ENCODE measurements around the gene ARFRP1.

Gene ARFRP1

DNA sequence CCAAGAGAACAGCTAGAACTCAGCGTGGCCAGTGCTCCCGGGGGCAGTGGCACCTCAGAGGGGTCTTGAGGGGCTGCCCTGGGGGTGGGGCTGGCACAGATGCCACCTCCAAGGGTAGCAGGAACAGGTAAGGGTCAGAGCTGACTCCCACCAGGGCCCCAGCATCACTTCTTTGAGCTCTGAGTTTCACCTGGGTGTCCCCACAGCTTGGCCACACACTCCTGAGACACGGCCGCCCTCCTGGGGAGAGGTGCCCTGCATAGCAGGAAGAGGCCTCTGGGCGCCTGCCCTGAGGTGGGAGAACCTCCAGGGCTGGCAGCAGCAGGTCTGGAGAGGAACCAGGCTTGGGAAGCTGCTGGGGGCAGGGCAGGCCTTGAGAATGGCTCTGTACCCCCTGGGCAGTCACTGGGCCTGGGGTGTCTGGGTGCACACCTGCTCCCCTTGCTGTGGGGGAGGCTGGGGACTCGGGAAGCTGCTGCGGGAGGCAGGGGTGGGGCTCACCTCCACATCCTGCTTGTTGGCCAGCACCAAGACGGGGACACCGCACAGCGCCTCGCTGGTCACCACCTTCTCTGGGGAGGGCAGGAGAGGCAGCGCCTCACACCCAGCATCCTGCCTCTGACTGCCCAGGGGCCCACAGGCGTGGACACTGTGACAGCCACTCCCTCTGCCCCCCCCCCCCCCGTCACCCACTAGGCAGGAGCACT lies 6.3 kb downstream of the ARFRP1 start:
- no peak for DNase-seq

DNA sequence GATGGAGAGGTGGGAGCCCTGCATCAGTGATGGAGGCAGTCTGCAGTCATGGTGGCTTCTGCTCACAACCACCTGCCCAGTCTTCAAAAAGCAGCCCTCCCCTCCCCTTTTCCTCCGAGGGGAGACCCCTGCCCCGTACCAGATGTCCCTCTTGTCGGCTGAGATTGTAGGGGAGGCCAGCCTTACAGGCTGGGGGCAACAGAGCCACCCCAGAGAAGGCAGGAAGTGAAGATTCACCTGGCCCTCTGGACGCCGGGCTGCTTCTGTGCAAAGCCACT lies 6.8 kb downstream of the ARFRP1 start:
- no peak for DNase-seq

DNA sequence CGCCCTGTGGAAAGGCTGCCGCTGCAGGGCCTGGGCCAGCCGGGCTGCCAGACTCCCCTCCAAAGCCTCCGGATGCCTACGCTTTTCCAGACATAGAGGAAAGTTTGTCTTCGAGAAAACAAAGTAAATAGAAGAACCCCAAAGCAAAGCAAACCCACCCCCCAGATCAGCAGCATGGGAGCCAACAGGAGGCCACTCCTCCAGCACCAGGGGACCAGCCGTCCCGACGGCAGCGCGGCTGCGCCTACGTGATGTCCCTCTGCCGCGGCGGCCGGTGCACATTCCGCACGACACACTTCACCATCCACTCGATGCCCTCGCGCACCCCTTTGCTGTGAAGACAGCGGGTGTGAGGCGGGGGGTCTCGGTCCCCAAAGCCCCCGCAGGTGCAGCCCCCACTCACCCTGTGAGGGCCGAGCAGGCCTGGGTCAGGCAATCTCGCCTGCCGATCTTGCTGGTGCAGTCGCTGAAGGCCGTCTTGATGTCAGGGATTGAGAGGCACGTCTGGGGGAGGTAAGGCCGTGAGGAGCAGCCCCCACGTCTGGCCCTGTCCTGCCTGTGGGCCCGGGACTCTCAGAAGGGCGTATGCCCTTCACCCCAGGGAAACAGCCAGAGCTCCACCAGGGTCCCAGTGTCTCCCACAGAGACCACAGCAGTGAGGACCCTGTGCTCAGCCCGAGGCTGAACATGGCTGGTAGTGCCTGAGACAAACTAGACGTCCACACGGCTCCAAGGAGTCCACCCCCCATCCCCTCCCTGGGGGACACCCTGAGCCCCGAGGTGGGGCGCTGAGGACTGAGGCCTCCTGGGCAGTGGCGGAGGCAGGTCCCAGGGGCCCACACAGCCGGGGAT lies 7.4 kb downstream of the ARFRP1 start:
- DNase-seq, result no peak

DNA sequence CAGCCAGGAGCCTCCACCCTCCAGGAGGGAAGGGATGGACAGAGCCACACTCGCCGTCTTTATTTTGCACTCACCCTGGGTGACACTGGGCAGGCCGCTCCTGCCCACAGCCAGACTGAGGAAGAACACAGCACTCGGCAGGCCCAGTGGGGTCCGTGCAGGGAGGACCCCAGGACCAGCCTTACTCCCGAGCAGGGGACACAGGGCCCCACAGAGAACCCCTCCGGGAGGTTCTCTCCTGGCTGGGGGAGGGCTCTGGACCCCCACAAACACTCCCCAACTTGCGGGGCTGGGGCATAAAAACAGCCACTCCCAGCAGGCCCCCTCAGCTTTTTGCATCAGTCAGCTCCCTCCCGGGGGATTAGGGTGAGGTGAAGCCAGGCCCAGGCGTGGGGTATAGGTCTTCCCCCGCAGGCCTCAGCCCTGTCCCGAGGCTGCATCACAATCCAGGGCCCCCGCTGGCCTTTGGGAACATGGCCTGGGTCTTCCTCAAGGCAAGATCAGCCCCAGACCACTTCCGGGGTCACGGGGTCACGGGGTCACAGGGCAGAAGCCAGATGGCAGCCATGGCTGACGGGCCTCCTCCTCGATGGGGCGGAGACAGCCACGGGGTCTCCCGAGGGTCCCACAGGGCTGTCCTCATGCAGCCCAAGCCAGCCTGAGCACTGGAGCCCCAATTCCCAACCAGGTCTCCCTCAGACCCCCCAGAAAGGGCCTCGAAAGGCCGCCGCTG lies 8.1 kb downstream of the ARFRP1 start:
- no peak for DNase-seq

DNA sequence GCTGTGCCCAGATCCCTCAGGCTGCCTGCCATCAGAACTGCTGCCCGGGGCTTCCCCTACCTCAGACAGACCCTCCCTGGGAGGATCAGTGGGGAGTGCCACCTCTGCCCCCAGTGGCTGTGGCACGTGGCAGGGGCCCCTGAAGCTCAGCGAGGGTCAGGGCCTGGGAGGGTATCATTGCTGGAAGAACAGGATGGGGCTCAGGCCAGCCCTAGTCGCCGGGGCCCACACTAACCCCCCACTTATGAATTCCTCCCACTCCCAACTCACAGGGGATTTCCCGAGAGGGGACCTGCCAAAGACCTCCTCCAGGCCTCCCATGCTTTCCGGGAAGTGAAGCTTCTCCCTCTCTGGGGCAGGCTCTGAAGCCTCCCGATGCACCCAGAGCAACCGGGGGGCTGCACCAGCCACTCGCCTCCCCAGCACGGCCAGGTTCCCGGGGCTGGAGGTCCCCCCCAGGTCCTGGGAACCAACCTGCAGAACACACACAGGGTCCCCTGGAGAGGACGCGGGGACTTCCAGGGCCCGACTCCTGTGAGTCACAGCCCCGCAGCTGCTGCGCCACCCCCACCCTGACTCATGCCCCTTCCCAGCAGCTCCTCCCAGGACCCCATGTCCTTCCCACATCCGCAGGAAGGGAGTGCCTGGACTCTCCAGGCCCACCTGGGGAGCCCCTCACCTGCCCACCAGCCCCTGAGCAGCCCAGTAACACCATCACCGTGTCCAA lies 8.9 kb downstream of the ARFRP1 start:
- no peak for DNase-seq

DNA sequence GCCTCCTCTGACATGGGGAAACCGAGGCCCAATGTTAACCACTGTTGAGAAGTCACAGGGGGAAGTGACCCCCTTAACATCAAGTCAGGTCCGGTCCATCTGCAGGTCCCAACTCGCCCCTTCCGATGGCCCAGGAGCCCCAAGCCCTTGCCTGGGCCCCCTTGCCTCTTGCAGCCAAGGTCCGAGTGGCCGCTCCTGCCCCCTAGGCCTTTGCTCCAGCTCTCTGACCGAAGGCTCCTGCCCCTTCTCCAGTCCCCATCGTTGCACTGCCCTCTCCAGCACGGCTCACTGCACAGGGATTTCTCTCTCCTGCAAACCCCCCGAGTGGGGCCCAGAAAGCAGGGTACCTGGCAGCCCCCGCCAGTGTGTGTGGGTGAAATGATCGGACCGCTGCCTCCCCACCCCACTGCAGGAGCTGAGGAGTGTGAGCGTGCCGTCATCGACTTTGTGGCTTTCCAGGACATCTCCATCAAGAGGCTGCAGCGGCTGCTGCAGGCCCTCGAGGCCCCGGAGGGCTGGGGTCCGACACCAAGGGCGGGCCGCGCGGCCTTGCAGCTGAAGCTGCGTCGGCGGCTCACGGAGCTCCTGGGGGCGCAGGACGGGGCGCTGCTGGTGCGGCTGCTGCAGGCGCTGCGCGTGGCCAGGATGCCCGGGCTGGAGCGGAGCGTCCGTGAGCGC lies 9.8 kb downstream of the ARFRP1 start:
- no peak for DNase-seq

DNA sequence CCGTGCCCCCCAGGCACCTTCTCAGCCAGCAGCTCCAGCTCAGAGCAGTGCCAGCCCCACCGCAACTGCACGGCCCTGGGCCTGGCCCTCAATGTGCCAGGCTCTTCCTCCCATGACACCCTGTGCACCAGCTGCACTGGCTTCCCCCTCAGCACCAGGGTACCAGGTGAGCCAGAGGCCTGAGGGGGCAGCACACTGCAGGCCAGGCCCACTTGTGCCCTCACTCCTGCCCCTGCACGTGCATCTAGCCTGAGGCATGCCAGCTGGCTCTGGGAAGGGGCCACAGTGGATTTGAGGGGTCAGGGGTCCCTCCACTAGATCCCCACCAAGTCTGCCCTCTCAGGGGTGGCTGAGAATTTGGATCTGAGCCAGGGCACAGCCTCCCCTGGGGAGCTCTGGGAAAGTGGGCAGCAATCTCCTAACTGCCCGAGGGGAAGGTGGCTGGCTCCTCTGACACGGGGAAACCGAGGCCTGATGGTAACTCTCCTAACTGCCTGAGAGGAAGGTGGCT lies 10.4 kb downstream of the ARFRP1 start:
- DNase-seq, result no peak

DNA sequence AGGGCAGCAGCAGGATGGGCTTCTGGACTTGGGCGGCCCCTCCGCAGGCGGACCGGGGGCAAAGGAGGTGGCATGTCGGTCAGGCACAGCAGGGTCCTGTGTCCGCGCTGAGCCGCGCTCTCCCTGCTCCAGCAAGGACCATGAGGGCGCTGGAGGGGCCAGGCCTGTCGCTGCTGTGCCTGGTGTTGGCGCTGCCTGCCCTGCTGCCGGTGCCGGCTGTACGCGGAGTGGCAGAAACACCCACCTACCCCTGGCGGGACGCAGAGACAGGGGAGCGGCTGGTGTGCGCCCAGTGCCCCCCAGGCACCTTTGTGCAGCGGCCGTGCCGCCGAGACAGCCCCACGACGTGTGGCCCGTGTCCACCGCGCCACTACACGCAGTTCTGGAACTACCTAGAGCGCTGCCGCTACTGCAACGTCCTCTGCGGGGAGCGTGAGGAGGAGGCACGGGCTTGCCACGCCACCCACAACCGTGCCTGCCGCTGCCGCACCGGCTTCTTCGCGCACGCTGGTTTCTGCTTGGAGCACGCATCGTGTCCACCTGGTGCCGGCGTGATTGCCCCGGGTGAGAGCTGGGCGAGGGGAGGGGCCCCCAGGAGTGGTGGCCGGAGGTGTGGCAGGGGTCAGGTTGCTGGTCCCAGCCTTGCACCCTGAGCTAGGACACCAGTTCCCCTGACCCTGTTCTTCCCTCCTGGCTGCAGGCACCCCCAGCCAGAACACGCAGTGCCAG lies 11.0 kb downstream of the ARFRP1 start, which contains the start of gene TNFRSF6B:
TNFRSF6B (plus strand) TSS at position 25 of the 729 bp plus-strand sequence; CDS start at position 141, 116 bp downstream.
- no peak for DNase-seq

DNA sequence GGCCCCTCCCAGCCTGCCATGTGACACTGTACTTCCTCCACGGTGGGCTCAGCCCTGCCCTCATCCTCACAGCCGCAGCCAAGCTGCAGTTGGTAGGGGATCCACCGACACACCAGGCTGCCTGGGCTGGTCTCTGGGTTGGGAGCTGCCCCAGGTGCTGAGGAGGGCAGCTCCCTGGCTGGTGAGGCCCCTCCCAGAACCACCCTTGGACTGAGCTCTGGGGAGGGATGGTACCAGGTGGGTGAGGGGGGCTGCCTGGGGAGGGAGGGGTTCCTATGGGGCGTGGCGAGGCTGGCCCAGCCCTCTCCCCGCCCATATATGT lies 11.5 kb downstream of the ARFRP1 start:
- no peak for DNase-seq

DNA sequence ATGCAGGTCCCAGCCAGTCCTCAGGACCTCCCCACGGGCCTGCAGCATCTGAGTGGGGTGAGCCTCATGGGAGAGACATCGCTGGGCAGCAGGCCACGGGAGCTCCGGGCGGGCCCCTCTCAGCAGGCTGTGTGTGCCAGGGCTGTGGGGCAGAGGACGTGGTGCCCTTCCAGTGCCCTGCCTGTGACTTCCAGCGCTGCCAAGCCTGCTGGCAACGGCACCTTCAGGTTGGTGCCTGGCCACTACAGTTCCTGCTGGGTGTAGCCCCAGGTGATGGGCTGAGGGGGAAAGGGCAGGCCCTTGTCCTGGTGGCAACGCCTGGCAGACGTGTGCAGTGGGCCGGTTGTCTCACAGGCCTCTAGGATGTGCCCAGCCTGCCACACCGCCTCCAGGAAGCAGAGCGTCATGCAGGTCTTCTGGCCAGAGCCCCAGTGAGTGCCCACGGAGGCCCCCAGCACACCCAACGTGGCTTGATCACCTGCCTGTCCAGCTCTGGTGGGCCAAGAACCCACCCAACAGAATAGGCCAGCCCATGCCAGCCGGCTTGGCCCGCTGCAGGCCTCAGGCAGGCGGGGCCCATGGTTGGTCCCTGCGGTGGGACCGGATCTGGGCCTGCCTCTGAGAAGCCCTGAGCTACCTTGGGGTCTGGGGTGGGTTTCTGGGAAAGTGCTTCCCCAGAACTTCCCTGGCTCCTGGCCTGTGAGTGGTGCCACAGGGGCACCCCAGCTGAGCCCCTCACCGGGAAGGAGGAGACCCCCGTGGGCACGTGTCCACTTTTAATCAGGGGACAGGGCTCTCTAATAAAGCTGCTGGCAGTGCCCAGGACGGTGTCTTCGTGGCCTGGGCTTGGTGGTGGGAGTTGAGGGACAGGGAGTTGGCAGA lies 12.1 kb downstream of the ARFRP1 start:
- no peak for DNase-seq

DNA sequence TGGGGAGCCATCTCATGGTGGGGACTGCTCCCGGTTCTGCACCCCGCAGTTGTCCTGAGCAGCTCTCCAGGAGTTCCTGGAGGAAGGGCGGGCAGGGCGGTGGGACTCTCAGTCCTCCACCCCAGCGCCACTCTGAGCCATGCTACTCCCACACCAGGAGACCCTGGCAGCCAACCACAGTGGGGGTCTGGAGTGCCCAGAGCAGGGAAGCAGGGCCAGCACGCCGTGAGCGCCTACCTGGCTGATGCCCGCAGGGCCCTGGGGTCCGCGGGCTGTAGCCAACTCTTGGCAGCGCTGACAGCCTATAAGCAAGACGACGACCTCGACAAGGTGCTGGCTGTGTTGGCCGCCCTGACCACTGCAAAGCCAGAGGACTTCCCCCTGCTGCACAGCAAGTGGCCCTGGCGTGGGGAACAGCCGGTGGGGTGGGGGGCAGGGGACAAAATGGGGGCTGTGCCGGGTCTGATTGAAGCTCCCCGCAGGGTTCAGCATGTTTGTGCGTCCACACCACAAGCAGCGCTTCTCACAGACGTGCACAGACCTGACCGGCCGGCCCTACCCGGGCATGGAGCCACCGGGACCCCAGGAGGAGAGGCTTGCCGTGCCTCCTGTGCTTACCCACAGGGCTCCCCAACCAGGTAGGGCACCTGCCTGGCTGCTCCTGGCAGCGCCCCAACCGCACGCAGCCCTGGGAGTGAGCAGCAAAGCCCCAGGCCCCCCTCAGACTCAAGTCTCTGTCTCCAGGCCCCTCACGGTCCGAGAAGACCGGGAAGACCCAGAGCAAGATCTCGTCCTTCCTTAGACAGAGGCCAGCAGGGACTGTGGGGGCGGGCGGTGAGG lies 13.0 kb downstream of the ARFRP1 start:
- no peak for DNase-seq

DNA sequence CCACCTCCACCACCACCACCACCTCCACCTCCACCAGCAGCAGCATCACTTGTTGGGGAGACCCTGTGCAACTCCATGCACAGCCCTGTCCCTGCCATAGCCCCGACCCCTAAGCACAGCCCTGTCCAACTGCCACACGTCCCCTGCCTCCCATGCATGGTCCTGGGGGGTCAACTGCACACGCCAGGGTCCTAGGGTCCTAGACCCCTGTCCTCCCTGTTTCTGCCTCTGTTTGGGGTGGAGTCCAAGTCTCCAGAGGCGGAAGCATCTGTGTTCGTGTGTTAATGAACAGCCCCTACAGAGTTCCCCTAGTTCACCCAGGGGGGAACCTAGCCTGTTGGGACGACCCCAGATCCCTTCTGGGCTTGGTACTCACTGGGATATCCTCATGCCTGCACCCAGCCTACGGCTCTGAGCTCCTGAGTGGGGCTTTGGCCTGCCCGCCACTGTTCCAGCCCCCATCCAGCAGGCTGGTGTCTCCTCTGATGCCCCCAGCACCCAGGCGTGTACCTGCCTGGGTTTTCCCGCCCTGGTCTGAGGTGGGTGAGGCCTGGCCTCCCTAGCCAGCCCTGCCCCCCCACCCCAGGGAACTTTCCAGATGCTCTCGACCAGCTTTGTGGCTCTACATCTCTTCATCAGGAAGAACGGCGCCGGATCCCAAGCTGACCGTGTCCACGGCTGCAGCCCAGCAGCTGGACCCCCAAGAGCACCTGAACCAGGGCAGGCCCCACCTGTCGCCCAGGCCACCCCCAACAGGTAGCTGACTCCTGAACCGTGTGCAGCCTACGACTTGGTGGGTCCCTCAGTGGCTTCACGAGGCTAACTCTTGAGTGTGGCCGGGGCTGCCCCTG lies 13.8 kb downstream of the ARFRP1 start:
- DNase-seq, result no peak

DNA sequence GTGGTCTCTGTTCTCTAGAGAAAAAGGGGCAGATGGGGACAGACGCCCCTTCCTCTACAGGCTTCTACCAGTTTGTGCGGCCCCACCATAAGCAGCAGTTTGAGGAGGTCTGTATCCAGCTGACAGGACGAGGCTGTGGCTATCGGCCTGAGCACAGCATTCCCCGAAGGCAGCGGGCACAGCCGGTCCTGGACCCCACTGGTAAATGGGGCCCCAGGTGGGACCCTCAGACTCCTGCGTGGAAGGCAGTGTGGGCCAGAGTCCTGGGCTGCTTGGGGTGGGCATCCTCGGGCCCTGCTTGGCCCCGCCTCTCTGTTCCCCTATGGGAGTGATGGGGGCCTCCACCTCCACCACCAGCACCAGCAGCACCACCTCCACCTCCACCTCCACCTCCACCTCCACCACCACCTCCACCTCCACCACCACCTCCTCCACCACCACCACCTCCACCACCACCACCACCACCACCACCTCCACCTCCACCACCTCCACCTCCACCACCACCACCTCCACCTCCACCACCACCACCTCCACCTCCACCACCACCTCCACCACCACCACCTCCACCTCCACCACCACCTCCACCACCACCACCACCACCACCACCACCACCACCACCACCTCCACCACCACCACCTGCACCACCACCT lies 14.6 kb downstream of the ARFRP1 start:
- no peak for DNase-seq

DNA sequence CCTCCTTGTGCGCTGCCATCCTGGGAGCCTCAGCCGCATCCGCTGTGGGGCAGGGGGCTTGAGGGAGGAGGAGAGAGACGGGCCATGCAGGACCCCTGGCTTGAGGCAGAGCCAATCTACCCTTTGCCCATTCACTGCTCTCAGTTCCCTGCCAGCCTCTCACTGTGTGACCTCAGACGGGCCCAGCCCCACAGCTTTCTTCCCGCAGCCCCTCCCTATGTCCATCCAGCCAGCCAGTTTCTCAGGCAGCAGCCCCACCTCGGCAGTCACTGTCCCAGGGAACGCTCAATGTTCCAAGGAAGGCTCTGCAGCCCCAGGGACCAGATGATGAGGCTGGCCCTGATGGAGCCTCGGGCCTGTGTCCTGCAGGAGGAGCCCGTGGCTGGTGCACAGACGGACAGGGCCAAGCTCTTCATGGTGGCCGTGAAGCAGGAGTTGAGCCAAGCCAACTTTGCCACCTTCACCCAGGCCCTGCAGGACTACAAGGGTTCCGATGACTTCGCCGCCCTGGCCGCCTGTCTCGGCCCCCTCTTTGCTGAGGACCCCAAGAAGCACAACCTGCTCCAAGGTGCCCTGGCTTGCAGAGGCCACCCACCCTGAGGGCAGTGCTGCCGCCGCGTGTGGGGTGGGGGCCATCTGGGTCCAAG lies 15.2 kb downstream of the ARFRP1 start:
- DNase-seq, result no peak

DNA sequence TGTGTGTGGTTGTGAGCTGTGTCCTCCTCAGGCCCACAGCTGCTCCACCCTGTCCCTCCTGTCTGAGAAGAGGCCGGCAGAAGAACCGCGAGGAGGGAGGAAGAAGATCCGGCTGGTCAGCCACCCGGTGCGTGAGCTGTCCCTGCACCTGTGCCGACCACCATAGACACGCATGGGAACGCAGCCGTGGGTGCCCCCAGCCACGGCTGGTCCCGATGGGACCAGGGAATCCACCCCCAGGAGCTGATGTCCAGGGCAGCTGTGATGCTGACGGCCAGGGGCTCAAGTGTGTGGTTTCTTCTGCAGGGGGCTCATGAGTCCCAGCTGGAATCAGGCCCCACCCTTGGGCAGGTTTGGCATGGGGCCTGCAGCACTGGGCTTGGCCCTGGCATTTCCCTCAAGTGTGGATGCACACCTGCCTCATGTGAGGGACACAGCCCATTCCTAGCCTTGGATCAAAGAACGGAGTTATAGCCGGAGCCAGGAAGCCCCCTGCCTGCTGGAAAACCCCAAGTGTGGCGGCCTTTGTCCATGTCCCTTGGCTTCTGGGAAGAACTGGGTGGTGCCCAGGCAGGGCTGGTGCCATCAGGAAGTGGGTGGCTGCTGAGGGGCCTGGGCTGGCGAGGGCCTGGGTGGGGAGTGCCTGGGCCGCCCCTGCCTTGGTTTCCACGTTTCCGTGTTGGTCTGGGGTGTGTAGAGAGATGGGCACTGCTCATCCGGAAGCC lies 15.9 kb downstream of the ARFRP1 start:
- no peak for DNase-seq

DNA sequence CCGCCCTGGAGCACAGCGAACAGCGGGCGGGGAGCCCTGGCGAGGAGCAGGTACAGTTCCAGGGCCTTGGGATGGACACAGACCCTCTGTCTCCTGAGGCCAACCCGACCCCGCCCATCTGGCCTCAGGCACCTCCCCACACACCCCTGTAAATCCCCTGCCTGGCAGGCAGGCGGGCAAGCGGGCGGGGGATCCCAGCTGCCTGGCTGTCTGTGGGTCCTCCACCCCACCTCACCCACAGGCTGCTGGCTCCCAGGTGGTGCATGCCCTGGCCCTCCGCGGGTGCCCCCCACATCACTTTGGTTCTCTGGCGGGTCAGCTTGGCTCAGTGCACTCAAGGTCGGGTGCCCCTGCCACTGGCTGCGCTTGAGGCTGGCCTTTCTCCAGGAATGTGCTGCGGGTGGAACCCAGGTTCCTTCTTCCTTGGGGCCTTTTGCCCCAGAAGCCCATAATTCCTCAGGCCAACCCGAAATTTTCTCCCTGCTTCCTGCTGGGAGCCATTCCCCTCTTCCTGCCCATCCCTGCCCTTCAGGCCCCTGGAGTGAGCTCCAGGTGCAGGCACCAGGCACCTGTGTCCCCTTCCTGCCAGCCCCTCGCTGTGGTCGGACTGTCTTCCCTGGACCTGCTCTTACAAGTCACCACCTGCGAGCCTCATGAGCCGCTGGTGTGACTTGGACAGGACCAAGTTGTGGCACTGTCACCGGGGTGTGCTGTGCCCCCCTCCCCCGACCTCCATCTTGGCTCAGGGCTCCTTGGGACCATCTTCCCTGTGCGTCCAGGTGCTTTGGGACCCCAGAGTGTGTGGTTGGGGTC lies 16.7 kb downstream of the ARFRP1 start:
- DNase-seq, result no peak
